OCI-LY1 (cell line): ENCODE data around the gene USH2A.

Source experiments
- EZH2 ChIP-seq: fragments of 200-600 bp; sonication (generic), shearing (Covaris generic); IDR thresholded peaks from 2 replicates; pipeline ENCODE4 v1.8.0; 2017; ENCODE audit warnings: borderline replicate concordance, mixed run types, mild to moderate bottlenecking, antibody characterized with exemption, low read length, moderate library complexity, mixed read lengths
- TF ChIP-seq, protein P1 (sequence below): fragments of 200-600 bp; sonication (generic), shearing (Covaris generic); IDR thresholded peaks from 2 replicates; pipeline ENCODE4 v1.5.1; 2017; ENCODE audit warnings: mild to moderate bottlenecking, antibody characterized with exemption, low read length, moderate library complexity, mixed read lengths

DNA sequence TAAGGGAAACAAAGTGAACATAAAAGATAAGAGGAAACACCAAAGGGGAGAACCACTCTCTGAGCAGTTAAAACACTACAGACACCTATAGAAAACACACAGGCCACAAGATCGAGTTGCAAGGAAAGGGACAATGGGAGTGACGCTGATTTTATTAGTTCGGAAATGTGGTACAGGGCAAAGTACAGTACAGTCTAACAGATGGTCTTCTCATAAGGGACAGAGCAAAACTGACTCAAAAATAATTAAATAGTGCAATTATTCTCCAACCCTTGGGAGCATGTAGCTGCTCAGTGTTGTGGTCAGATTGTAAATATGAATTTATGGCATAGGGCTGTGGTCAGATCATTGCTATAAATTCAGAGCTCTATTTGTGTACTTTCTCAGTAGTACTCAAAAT, 352.0 kb downstream of the USH2A start:
- TF ChIP-seq, protein P1, sequence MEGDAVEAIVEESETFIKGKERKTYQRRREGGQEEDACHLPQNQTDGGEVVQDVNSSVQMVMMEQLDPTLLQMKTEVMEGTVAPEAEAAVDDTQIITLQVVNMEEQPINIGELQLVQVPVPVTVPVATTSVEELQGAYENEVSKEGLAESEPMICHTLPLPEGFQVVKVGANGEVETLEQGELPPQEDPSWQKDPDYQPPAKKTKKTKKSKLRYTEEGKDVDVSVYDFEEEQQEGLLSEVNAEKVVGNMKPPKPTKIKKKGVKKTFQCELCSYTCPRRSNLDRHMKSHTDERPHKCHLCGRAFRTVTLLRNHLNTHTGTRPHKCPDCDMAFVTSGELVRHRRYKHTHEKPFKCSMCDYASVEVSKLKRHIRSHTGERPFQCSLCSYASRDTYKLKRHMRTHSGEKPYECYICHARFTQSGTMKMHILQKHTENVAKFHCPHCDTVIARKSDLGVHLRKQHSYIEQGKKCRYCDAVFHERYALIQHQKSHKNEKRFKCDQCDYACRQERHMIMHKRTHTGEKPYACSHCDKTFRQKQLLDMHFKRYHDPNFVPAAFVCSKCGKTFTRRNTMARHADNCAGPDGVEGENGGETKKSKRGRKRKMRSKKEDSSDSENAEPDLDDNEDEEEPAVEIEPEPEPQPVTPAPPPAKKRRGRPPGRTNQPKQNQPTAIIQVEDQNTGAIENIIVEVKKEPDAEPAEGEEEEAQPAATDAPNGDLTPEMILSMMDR = no peak
- no peak for TF ChIP-seq EZH2
